HepG2 (cell line): ENCODE results near the gene CTCF. TPM values are rescaled to one million over a fixed set of nuclear protein-coding genes. Genes with fewer than 3 reads are reported as not detected.

Experiments
- AHDC1 ChIP-seq: sonication (generic); formaldehyde crosslinking; IDR thresholded peaks from 2 replicates; pipeline ENCODE4 v1.5.1; 2020; ENCODE audit warnings: mild to moderate bottlenecking, missing genetic modification reagents, borderline replicate concordance
- CENPT ChIP-seq: sonication (generic); formaldehyde crosslinking; IDR thresholded peaks from 2 replicates; pipeline ENCODE4 v1.8.0; 2022; ENCODE audit warnings: low read depth, mild to moderate bottlenecking, moderate library complexity, missing genetic modification reagents
- CREM ChIP-seq, 2 experiments: sonication (generic) in 1 of 2; formaldehyde crosslinking in 1 of 2; IDR thresholded peaks; 2 replicates each; pipeline versions ENCODE4 v1.4.0 to v1.6.1; 2016 to 2020; ENCODE audit warnings: antibody characterized with exemption in 1 of 2, mild to moderate bottlenecking in 1 of 2, missing genetic modification reagents in 1 of 2
- FOXK1 ChIP-seq: sonication (generic); formaldehyde crosslinking; IDR thresholded peaks from 2 replicates; pipeline ENCODE4 v1.4.0; 2020; ENCODE audit warnings: low read depth, missing genetic modification reagents, borderline replicate concordance
- HDAC2 ChIP-seq: sonication (generic); formaldehyde crosslinking; IDR thresholded peaks from 2 replicates; pipeline ENCODE4 v1.4.0; 2020; ENCODE audit warnings: missing genetic modification reagents
- MXD3 ChIP-seq: IDR thresholded peaks from 2 replicates; pipeline ENCODE4 v1.6.1; 2016; ENCODE audit warnings: mild to moderate bottlenecking, missing biosample characterization, missing genetic modification reagents
- NRL ChIP-seq: sonication (generic); formaldehyde crosslinking; IDR thresholded peaks from 2 replicates; pipeline ENCODE4 v1.5.0; 2020; ENCODE audit warnings: missing genetic modification reagents, mild to moderate bottlenecking, moderate library complexity, borderline replicate concordance
- TERF1 ChIP-seq: sonication (generic); formaldehyde crosslinking; IDR thresholded peaks from 2 replicates; pipeline ENCODE4 v1.8.0; 2022; ENCODE audit warnings: mild to moderate bottlenecking, missing genetic modification reagents, moderate library complexity
- ZBTB1 ChIP-seq: sonication (generic); formaldehyde crosslinking; IDR thresholded peaks from 2 replicates; pipeline ENCODE4 v1.4.0; 2020; ENCODE audit warnings: missing genetic modification reagents, borderline replicate concordance
- ZHX2 ChIP-seq, 2 experiments: sonication (generic) in 1 of 2; formaldehyde crosslinking in 1 of 2; IDR thresholded peaks; 2 replicates each; pipeline versions ENCODE4 v1.6.1 to v1.9.0; 2014 to 2022; ENCODE audit warnings: antibody characterized with exemption in 1 of 2, borderline replicate concordance in 1 of 2, inconsistent platforms in 1 of 2, low read depth in 1 of 2, missing genetic modification reagents in 1 of 2
- polyA plus RNA-seq, 8 experiments: library from polyadenylated mRNA; depleted of rRNA in 3 of 8; stranded (reverse) in 7 of 8; unstranded in 1 of 8; fragments of >200 nt; fragmentation: Illumina TruSeq in 4 of 8; extraction: Trizol in 4 of 8; gene quantifications; 2 replicates each; pipeline versions ENCODE4 v1.2.1 to v1.2.3, GENCODE V29; 2011 to 2016; ENCODE audit warnings: low read depth in 4 of 8, missing spikeins in 1 of 8, mixed read lengths in 1 of 8; ENCODE audit not compliant: insufficient read depth in 1 of 8
- total RNA-seq, 5 experiments: library from RNA; depleted of rRNA; stranded (reverse); fragments of >200 nt; fragmentation: Illumina TruSeq; extraction: Trizol; gene quantifications; 2 replicates each; pipeline ENCODE4 v1.2.3, GENCODE V29; 2016; ENCODE audit warnings: low read depth in 1 of 5

CTCF gene
- total and polyA plus RNA-seq, 2 of the 13 experiments (the other 11 are each of a cell fraction or from before 2014, with no cell fraction given): 19.5 to 37.5 TPM

- TF ChIP-seq NRL (CRISPR knock-in tag): 0 out of 2 replicates have a peak, but pooled peaks have one; percentile 49
- peak; percentile 75; the same call in 1 of the 2 replicates for TF ChIP-seq TERF1 (CRISPR knock-in tag)
- TF ChIP-seq CREM (IDR thresholded peaks at IDR 0.05): peak; percentile 74
- no peak for TF ChIP-seq CREM (CRISPR knock-in tag; IDR thresholded peaks at IDR 0.05)
- no peak for TF ChIP-seq ZHX2 (IDR thresholded peaks at IDR 0.05; ENCODE audit: low read depth)
- TF ChIP-seq ZHX2 (CRISPR knock-in tag; IDR thresholded peaks at IDR 0.05; ENCODE audit: borderline replicate concordance): no peak; the same call in 1 of the 2 replicates
- 0 out of 2 replicates have a peak, but pooled peaks have one; percentile 24 for TF ChIP-seq CENPT (CRISPR knock-in tag)
- no peak for TF ChIP-seq AHDC1 (CRISPR knock-in tag)
- no peak for TF ChIP-seq ZBTB1 (CRISPR knock-in tag)
- no peak; the same call in 1 of the 2 replicates for TF ChIP-seq HDAC2 (CRISPR knock-in tag)
- TF ChIP-seq FOXK1 (CRISPR knock-in tag): 0 out of 2 replicates have a peak, but pooled peaks have one; percentile 13
- TF ChIP-seq MXD3 (CRISPR knock-in tag): 0 out of 2 replicates have a peak, but pooled peaks have one; percentile 28
Measured at GRCh38 chr16:67666559-67667452, 104.5 kb downstream of the CTCF start, which contains the start of the genes C16orf86 and ENKD1 (continued).
